GM10266 (cell line): ENCODE data around the gene ZNF586.

Experiments
- DNase-seq: peaks from one replicate; pipeline ENCODE4 v3.0.0; 2012; ENCODE audit errors: extremely low spot score
- TF ChIP-seq, protein P1 (sequence below): IDR thresholded peaks from 2 replicates; pipeline ENCODE4 v1.5.1; 2012; ENCODE audit warnings: mild to moderate bottlenecking, low read depth; ENCODE audit not compliant: control insufficient read depth, insufficient read depth; ENCODE audit errors: missing control alignments

ZNF586 gene

DNA sequence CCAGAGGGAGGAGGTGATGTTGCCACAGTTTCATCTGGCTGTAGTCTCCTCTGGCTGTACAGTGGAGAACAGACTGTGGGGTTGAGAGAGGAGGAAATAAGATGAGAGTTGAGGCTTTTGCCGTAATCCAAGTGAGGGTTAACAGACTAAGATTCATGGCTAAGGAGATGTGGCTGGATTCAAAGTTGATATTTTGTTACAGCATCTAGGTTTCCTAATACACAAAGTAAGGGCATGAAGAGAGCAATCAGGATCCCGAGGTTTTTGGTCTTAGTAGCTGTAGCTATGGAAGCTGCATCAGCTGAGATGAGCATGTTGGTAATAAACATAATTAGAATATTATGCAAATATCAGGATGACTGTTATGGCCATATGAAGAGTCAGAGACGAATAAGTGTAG, 21.4 kb upstream of the ZNF586 start:
- TF ChIP-seq, protein P1, sequence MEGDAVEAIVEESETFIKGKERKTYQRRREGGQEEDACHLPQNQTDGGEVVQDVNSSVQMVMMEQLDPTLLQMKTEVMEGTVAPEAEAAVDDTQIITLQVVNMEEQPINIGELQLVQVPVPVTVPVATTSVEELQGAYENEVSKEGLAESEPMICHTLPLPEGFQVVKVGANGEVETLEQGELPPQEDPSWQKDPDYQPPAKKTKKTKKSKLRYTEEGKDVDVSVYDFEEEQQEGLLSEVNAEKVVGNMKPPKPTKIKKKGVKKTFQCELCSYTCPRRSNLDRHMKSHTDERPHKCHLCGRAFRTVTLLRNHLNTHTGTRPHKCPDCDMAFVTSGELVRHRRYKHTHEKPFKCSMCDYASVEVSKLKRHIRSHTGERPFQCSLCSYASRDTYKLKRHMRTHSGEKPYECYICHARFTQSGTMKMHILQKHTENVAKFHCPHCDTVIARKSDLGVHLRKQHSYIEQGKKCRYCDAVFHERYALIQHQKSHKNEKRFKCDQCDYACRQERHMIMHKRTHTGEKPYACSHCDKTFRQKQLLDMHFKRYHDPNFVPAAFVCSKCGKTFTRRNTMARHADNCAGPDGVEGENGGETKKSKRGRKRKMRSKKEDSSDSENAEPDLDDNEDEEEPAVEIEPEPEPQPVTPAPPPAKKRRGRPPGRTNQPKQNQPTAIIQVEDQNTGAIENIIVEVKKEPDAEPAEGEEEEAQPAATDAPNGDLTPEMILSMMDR: no peak
- no peak for DNase-seq

DNA sequence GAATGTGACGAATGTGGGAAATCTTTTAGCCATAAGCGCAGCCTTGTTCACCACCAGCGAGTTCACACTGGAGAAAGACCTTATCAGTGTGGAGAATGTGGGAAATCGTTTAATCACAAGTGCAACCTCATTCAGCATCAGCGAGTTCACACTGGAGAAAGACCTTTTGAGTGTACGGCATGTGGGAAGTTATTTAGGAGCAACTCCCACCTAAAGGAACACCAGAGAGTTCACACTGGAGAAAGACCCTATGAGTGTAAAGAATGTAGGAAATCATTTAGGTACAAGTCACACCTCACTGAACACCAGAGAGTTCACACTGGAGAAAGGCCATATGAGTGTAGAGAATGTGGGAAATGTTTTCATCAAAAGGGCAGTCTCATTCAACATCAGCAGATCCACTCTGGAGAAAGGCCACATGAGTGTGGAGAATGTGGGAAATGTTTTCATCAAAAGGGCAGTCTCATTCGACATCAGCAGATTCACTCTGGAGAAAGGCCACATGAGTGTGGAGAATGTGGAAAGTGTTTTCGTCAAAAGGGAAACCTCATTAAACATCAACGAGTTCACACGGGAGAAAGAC, 15.3 kb upstream of the ZNF586 start:
- TF ChIP-seq, protein P1: no peak
- DNase-seq: no peak

DNA sequence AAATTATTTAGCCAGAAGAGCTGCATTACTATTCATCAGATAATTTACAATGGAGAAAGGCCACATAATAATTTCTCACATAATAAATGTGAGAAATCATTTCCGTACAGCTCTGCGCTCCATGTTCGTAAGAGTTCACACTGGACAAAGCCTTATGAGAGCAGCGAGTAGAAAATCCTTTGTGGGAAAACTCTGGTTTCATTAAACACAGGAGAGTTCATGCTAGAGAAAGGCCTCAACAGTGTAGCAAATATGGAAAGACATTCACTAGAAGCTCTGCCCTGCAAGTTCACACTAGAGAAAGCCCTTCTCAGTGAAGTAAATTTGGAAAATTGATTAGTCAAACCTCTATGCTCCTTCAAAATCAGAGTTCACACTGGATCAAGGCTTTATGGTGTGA, 14.4 kb upstream of the ZNF586 start:
- no peak for DNase-seq
- TF ChIP-seq, protein P1: no peak

DNA sequence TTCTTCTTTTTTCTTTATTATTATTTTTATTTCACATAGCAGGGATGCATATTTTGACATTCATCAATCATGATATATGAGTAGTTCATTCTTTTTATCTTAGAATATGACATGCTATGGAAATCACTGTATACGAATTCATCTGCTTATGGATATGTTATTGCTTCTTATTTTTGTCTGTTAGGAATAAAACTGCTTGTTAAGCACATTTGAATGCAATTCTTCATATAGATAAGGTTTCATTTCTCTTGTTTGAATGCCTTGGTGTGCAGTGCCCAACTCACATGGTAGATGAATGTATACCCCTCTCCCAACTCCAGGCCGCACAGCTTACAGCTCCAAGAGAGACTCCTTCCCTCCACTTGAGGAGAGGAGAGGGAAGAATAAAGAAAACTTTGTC, 11.5 kb upstream of the ZNF586 start:
- TF ChIP-seq, protein P1: no peak
- DNase-seq: no peak

DNA sequence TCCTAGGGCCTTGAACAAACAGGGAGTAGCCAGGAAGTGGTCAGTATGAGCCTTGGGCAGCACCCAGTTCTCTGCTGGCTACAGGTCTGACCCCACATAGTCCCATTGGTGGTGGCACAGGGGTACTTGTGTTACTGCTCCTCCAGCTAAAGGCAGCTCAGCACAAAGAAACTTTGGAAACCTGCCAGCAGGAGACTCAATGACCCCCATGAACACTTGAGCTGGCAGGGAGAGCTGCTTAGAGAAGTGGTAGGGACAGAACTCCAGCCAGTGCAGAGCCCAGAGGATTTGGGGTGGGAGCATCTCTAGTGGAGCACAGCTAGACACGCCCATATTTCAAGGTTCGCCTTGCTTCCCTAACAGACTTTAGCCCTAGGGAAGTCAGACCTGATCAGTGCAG, 10.4 kb upstream of the ZNF586 start:
- TF ChIP-seq, protein P1: no peak
- DNase-seq: no peak

DNA sequence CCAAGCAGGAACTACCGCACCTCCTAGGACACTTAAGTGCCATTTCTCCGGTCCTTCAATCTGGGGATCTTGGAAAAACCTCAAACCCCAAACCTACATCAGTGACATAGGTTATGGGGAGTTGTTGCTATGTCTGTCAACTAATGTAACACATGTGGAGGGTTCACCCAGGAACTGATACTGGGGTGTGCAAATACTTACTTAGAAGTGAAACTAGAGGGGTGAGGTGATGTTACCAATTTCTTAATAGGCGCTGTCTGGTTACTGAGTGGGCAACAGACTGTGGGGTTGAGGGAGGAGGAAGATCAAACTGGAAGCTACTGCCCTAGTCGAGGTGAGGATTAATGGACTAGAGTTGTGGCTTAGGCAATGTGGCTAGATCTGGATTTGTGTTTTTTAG, 1.9 kb downstream of the ZNF586 start:
- TF ChIP-seq, protein P1: no peak
- DNase-seq: no peak

DNA sequence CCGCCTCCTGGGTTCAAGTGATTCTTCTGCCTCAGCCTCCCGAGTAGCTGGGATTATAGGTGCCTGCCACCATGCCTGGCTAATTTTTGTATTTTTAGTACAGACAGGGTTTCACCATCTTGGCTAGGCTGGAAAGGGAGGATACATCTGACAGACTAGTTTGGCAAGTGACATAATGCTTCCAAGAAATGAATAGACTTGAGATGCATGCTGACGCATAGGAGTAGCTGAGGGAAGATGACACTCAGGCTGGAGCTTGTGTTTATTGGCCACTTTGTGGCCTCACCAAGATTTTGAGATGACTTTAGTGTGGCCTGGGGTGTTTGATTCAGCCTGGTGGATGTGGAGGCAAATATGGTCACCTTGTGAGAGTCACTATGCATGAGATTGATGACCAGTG, 4.0 kb downstream of the ZNF586 start:
- TF ChIP-seq, protein P1: no peak
- DNase-seq: no peak
